HFF-Myc (cell line): ENCODE data around the gene ADK.

ENCODE experiments used
- DNase-seq: peaks from one replicate; pipeline ENCODE4 v3.0.0-alpha.2; 2011; ENCODE audit warnings: low read depth; ENCODE audit errors: extremely low read depth
- H3K4me3 ChIP-seq: replicated peaks from 2 replicates; pipeline ENCODE4 v1.5.1; 2011; ENCODE audit warnings: low read depth, mild to moderate bottlenecking, control low read depth, low read length
- CTCF ChIP-seq: IDR thresholded peaks from 2 replicates; pipeline ENCODE4 v1.5.1; 2012; ENCODE audit warnings: mild to moderate bottlenecking, low read depth, low read length, control low read depth; ENCODE audit errors: missing control alignments

The ADK gene

GRCh38 chr10:74244807-74245206 is 93.8 kb downstream of the ADK start:
- TF ChIP-seq CTCF, result no peak
- no peak for DNase-seq
- no peak overlapping the region for H3K4me3 ChIP-seq

- H3K4me3 ChIP-seq, result no peak overlapping the region
- no peak for TF ChIP-seq CTCF
- DNase-seq, result no peak
Observed at GRCh38 chr10:74246495-74246894, 95.5 kb downstream of the ADK start.

- no peak overlapping the region for H3K4me3 ChIP-seq
- DNase-seq, result no peak
- TF ChIP-seq CTCF, result no peak
Observed at GRCh38 chr10:74249865-74250264, 98.8 kb downstream of the ADK start.

GRCh38 chr10:74255214-74255613 is 104.2 kb downstream of the ADK start:
- DNase-seq, result no peak
- H3K4me3 ChIP-seq, result no peak overlapping the region
- TF ChIP-seq CTCF, result no peak

GRCh38 chr10:74255888-74256357 is 104.9 kb downstream of the ADK start:
- no peak for TF ChIP-seq CTCF
- no peak for DNase-seq
- no peak overlapping the region for H3K4me3 ChIP-seq

GRCh38 chr10:74262856-74263255 is 111.8 kb downstream of the ADK start:
- no peak for TF ChIP-seq CTCF
- no peak for DNase-seq
- no peak overlapping the region for H3K4me3 ChIP-seq

- no peak for TF ChIP-seq CTCF
- no peak for DNase-seq
- no peak overlapping the region for H3K4me3 ChIP-seq
Observed at GRCh38 chr10:74263996-74264395, 113.0 kb downstream of the ADK start.
